Measurements from ENCODE around the gene HAP1. TPM values are rescaled to one million over a fixed set of nuclear protein-coding genes. Genes with fewer than 3 reads are reported as not detected.

HAP1 gene
- total RNA-seq, 2 donors from 2014 or later, result 0.42 to 0.73 TPM

GRCh38 chr17:41735744-41736143, 1.3 kb upstream of the HAP1 start:
- intact Hi-C loops (cut with DNase I, micrococcal nuclease), result loop anchor here in 1 of 2 donors (10.0 kb wide), 1 partner anchor 69 kb away; no protein-coding TSS in a partner anchor
- ATAC-seq (no peak), DNase-seq (no peak)

- intact Hi-C loops (cut with DNase I, micrococcal nuclease), result loop anchor here in 1 of 2 donors (10.0 kb wide), 1 partner anchor 70 kb away; no protein-coding TSS in a partner anchor
- DNase-seq (no peak), ATAC-seq (peak; percentile 11)
Measured at GRCh38 chr17:41734949-41735313, 488 bp upstream of the HAP1 start.

GRCh38 chr17:41733348-41734138, 900 bp downstream of the HAP1 start:
- DNase-seq (no peak), ATAC-seq (no peak)
- intact Hi-C loops (cut with DNase I, micrococcal nuclease), result loop anchor here in 1 of 2 donors (10.0 kb wide), 1 partner anchor 71 kb away; no protein-coding TSS in a partner anchor

DNA sequence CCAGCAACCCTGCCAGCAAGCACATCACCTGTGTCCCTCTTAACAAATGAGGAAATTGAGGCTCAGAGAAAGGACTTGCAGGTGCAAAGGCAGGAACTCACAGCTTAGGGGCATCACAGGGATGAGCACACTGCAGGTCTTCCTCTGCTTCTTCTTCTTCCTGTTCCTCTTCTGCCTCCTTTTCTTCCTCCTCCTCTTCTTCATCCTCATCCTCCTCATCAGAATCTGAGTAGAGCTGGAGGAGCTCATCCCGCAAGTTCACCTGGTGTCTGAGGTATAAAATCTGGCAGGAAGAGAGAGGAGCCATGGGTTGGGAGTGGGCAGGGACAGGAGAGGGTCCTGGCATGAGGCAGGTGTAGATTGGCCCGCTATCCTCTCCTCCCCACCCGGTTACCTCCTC, 2.6 kb downstream of the HAP1 start:
- intact Hi-C loops (cut with DNase I, micrococcal nuclease), result loop anchor here in 1 of 2 donors (10.0 kb wide), 1 partner anchor 73 kb away; no protein-coding TSS in a partner anchor
- ATAC-seq (no peak), DNase-seq (no peak)

DNA sequence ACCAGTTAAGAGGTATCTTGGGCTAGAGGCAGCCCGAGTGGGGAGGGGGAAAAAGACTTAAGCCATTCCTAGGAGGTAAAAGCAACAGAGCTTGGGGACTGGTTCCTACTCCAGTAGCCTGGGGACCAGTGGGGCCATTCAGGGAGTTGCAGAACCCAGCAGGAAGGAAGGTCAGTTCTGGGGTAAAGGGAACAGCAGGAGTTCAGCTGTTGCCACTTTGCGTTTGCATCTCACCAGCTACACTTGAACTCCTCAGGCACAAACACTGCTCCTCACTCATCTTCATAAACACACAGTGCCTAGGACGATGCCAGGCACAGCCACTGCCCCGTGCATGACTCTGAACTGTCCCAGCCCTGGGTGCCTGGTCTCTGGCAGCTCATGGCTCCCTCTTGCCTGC, 4.0 kb downstream of the HAP1 start:
- intact Hi-C loops (cut with DNase I, micrococcal nuclease), result loop anchor here in 1 of 2 donors (10.0 kb wide), 1 partner anchor 74 kb away; no protein-coding TSS in a partner anchor
- ATAC-seq, result no peak
- DNase-seq, result no peak

GRCh38 chr17:41728056-41728455, 6.4 kb downstream of the HAP1 start:
- intact Hi-C loops (cut with DNase I, micrococcal nuclease), result no loop called here
- DNase-seq (no peak), ATAC-seq (no peak)

GRCh38 chr17:41725134-41725533, 9.3 kb downstream of the HAP1 start:
- intact Hi-C loops (cut with DNase I, micrococcal nuclease), result no loop called here
- ATAC-seq, result no peak
- no peak for DNase-seq

GRCh38 chr17:41724476-41725050, 9.9 kb downstream of the HAP1 start:
- DNase-seq (no peak), ATAC-seq (no peak)
- intact Hi-C loops (cut with DNase I, micrococcal nuclease), result no loop called here

GRCh38 chr17:41723801-41724475, 10.5 kb downstream of the HAP1 start:
- DNase-seq (no peak), ATAC-seq (no peak)
- intact Hi-C loops (cut with DNase I, micrococcal nuclease), result no loop called here

DNA sequence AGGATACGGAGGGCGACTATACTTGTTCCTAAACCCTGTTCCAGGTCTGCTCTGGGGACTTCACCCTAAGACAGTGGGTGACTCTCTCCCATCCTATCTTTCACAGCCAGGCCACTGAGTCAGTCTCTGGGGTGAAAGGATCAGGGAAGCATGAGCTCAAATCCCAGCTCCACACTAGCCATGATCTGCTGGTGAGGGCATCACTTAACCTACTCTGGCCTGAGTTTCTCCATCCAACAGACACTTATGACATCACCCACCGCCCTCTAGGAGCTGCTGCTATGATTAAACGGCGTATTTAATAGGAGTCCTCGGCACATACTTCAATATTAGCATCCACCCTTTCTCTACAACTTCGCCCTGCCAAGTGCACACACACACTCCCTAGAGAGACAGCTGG, 12.2 kb downstream of the HAP1 start:
- intact Hi-C loops (cut with DNase I, micrococcal nuclease), result no loop called here
- no peak for DNase-seq
- ATAC-seq, result no peak

- no peak for ATAC-seq
- intact Hi-C loops (cut with DNase I, micrococcal nuclease), result no loop called here
- DNase-seq, result no peak
Measured at GRCh38 chr17:41718287-41718645, 16.2 kb downstream of the HAP1 start.

DNA sequence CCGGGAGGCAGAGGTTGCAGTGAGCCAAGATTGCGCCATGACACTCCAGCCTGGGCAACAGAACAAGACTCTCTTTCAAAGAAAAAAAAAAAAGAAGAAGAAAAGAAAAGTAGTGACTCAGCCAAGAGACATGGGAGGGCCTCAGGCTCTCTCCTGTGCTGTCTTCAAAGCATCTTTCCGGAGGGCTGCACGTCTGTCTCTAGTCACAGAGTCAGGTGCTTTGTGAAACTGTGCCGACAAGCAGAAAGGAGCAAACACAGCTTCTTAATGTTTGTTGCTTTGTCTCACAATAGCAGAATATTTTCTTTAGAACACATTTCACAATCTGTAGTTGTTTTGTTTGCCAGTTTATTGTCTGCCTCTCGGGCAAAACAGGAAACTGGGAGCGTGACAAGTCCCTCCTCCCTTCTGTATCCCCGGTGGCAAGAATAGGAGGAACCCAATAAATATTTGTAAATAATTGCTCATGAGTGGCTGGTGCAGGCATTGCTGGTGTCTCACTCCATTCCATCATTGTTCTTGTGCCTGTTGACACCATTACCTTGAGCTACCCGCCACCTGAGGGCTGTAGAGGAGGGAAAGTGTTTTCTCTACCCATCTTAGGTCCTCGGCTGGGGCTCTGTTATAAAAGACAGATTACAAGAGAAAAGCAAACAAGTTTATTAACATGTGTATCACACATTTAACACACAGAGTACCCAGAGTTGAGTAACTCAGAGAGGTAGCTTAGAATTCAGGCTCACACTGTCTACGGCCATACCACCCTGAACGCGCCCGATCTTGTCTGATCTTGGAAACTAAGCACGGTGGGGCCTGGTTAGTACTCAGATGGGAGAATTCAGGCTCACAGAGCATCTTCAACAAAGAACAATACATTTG, 16.8 kb downstream of the HAP1 start:
- DNase-seq (no peak), ATAC-seq (no peak)
- intact Hi-C loops (cut with DNase I, micrococcal nuclease), result no loop called here

GRCh38 chr17:41711669-41712400, 22.6 kb downstream of the HAP1 start, which contains the start of gene GAST:
TSS of gene GAST (plus strand) at chr17:41712331. CDS start at chr17:41715437, 3,106 bp downstream.
- ATAC-seq, result no peak
- DNase-seq, result no peak
- intact Hi-C loops (cut with DNase I, micrococcal nuclease), result no loop called here

DNA sequence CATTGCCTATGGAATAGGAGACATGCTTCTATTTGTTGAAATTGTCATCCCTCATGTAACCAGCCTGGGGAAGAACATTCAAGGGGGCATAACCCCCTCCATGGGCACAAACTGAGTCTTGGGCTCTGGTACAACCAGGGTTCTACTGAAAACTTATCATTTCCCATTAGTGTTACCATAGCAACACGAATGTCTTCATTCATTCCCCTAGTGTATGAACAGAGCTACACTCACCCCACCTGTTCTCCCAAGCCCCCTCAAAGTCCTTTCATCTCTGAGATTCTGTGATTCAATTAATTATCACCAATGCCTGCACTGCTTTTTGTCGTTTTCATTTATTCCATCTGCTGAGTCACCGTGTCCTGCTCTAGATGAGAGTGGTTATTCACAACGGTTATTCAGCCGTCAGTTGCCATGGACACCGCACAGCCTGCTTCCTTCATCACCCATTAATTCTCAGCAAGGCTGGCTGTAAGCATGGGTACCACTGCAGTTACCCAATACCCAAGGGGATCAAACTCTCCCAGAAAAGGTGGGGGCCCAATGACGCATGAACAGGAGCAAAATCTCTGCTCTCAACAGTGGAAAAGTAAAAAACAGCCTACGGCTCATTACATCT, 23.9 kb downstream of the HAP1 start:
- DNase-seq (no peak), ATAC-seq (no peak)
- intact Hi-C loops (cut with DNase I, micrococcal nuclease), result no loop called here

DNA sequence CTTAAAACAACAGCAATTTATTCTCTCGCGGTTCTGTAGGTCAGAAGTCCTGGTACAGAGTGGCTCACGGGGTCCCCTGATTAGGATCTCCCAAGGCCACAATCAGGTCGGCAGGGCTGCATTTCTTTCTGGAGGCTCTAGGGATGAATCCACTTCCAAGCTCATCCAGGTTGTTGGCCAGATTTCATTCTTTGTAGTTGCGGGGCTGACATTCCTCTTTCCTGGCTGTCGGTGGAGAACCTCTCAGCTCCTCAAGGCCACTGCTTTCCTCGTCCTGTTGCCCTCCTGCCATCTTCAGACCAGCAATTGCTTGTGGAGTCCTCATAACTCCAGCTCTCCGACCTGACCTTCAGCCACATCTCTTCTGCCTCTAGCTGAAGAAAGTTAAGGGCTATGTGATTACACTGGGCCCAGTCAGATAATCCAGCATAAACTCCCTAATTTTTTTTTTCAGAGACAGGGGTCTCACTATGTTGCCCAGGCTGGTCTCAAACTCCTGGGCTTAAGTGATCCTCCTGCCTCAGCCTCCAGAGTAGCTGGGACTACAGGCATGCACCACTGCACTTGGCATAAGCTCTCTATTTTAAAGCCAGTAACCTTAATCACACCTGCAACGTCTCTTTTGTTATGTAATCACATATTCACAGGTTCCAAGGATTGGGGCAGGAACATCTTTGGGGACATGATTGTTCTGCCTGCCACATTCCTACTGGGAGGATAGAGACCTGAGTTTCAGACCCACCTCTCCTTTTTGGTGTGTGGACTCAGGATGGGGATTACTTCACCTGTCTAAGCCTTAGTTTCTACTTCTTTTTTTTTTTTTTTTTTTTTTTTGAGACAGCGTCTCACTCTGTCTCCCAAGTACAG, 26.4 kb downstream of the HAP1 start:
- DNase-seq (no peak), ATAC-seq (no peak)
- intact Hi-C loops (cut with DNase I, micrococcal nuclease), result no loop called here

DNA sequence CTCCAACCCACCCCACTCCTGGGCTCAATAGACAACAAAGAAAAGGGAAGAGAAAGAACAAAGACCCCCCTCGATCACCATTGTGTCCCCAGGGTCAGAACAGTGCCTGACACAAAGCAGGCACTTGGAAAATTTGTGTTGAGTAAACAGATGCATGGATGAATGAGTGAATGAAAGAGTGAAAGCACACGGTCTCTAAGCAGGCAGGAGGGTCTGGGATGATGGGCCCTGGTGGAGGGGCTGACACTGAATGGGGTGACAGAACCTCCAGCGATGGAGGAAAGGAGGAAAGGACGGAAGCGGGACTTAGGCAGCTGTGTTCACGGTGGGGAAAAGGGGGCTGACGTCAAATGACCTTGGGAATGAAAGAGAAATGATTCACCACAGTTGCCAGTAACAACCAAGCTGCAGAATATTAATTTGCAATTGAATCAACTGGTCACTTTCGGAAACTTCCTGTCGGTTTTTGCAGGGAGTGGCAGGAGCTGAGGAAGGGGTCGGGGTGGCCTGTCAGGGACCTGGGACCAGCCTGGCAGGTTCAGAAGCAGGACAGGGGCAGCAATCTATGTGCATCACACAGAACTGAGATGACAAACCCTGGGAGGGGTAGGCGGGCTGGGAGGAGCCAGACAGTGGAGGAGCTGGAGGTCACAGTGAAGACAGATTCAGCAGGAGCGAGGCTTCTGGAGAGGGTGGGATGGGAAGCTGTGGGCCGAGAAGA, 29.0 kb downstream of the HAP1 start:
- DNase-seq (no peak), ATAC-seq (no peak)
- intact Hi-C loops (cut with DNase I, micrococcal nuclease), result no loop called here
